Pons (tissue), 1 donor: ENCODE results near the gene UTP11.

Experiments used
- DNase-seq: peaks from one replicate; pipeline ENCODE4 v3.0.0-alpha.2; 2016; ENCODE audit warnings: low spot score

UTP11 gene

DNA sequence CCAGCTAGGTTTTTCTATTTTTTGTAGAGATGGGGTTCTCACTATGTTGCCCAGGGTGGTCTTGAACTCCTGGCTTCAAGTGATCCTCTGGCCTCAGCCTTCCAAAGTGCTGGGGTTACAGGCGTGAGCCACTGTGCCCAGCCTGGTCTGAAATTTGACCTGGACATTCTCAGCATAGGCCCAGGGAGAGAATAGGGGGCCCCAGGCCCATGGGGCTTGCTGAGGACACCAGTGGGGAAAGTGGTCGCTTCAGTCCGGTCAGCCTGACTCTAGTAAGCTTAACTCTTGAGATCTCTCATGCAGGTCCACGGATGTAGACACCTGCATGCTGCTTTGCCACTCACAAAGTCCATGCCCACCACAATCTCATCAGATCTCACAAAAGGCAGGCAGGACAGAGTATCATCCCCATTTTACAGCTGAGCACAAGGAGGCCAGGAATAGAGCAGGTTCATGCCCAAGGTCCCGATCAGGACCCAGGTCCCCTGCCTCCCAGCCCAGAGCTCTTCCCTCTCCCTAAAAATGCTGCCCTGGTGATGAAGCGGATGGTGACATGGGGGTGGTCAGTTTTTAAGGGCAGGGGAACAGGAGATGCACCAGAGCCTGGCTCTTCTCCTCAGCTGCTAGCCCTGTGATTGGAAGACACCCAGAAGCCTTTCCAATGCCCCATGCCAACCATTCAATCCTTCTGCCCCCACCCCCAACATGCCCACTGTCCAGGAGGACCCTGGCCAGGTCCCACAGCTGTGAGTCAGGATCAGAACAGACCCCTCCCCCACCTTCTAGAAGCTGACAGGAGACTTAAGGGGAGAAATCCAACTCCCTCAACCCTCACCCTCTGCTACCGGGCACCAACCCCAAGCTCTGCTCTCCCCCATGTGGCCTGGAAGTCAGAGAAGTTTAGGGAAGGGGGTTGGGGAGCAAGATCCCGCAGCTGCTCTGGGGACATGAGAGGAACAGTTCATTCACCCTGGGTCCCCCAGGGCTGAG lies 9.0 kb upstream of the UTP11 start:
- no peak for DNase-seq

- no peak for DNase-seq
Measured at GRCh38 chr1:38004284-38005108, 8.0 kb upstream of the UTP11 start.

GRCh38 chr1:38005195-38006007 lies 7.1 kb upstream of the UTP11 start, which contains the start of gene FHL3:
TSS of gene FHL3 (minus strand) at chr1:38005514. CDS start at chr1:37999412, 6,102 bp downstream.
- DNase-seq, result no peak

DNA sequence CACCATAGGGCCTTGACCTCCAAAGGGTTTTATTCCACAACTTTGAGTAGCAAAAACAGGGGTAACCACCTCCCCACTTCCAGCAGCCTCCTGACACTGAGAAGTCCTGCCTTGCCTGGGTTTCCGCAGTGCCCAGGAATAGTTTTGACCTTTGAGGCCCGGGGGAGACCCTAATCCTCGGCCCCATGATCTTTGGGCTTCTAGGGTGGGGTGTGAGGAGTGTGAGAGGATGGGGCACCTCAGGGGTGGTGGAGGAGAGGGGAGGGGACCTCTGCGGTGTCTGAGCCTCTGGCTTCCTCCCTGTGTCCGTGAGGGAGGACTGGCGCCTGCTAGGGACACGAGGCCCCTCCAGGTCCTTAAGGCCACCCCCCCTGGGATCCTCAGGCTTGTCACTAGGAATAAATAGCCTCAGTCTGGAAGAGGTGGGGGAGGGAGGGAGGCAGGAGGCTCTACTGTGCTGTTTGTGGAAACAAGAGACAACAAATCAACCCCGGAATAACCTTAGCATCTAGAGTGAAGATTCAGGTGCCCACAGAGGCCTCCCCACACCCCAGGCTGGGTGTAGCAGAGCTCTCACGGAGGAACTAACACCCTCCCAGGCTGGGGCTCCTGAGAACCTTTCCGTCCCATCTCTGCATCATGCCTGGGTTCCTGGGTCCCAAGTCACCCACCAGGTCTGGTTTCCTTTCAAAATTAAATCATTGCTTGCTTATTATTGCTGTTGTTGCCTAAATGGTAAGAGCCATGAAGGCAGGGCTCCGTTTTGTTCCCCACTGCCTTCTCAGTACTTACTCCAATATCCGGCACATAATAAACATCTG lies 6.3 kb upstream of the UTP11 start:
- DNase-seq, result no peak

GRCh38 chr1:38009088-38009840 lies 3.3 kb upstream of the UTP11 start:
- DNase-seq, result no peak

DNA sequence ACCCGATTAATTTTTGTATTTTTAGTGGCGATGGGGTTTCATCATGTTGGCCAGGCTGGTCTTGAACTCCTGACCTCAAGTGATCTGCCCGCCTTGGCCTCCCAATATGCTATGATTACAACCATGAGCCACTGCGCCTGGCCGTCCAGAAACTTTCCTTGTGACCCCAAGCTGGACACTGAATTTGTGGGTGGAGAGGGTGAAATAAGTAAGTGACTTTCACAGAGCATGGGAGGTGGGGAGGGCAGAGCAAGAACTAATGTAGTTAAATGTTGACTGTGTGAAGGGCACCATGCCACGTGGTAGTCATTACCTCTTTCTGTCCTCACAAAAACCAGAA lies 2.7 kb upstream of the UTP11 start:
- DNase-seq, result no peak

- no peak for DNase-seq
Measured at GRCh38 chr1:38013227-38013622, 691 bp downstream of the UTP11 start.

DNA sequence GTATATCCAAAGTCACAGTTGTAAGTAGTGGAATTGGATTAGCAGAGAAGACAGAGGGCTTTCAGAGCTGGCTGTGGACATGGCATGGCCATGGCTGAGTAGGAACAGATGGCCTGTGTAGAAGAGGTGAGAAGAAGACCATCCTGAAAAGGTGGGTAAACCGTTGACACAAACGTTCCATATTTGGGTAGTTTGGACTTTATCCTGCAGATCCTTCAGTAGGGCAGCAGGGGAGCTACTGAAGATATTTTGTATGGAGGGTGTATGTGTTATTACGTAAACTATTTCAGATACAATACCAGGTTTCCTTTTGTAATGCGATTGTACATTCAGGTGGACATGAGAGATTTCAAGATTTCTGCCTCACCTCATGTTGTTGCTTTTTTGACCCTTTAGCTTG lies 1.6 kb downstream of the UTP11 start:
- DNase-seq, result no peak

- DNase-seq, result no peak
Measured at GRCh38 chr1:38014724-38015424, 2.3 kb downstream of the UTP11 start.

- DNase-seq, result no peak
Measured at GRCh38 chr1:38015978-38016725, 3.6 kb downstream of the UTP11 start.

DNA sequence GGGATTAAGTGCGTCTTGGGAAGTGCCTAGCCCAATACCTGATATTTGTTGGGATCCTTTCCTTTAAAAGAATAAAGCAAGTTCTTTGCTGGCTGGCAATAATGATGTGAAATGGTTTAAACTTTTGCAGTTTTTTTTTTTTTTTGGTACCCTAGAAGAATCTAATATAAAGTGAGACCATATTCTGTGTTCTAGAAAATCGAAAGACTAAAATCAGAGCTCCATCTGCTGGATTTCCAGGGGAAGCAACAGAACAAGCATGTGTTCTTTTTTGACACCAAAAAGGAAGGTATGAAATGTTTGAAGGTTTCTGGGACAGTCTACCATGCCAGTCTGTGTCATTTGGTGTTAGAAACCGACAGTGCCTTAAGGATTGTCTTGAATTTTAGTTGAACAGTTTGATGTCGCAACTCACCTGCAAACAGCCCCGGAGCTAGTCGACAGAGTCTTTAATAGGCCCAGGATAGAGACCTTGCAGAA lies 6.4 kb downstream of the UTP11 start:
- no peak for DNase-seq

- no peak for DNase-seq
Measured at GRCh38 chr1:38020396-38020795, 7.9 kb downstream of the UTP11 start.

- no peak for DNase-seq
Measured at GRCh38 chr1:38021969-38022368, 9.4 kb downstream of the UTP11 start.

DNA sequence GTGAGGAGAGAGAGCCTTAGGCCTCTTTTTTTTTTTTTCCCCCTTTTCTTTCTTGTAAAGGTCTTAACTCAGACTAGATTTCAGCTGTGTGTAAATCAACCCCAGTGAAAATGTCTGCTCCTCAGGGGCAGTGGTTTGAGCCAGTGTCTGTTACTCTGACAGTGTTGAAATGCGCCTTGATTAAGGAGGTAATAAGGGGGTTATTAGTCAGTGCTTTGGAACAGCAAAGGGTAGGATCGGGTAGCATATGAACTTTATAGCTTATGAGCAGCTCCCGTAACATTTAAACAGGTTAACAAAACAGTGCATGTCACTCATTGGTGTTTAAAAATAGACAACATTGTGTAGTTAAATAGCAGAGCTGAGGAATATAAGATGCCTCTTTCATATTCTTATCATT lies 10.3 kb downstream of the UTP11 start:
- DNase-seq, result no peak

DNA sequence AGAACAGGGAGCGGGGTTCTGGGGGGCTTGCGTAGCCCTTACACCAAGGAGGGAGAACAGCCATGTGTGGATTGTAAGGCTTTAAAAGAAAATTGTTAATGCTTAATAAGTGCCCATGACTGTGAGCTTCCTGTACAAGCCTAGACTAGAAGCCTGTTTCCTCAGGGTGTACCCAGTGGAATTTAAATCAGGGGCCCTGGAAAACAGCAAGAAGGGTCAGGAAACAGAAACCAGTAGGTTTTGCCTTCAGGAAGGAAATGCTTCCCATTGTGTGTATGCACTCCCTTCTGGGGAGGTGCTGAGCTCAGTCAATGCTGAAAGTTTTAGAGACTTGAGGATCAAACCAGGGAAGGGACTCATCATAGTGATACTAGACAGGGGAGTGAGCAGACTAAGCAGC lies 12.7 kb downstream of the UTP11 start:
- DNase-seq, result no peak

DNA sequence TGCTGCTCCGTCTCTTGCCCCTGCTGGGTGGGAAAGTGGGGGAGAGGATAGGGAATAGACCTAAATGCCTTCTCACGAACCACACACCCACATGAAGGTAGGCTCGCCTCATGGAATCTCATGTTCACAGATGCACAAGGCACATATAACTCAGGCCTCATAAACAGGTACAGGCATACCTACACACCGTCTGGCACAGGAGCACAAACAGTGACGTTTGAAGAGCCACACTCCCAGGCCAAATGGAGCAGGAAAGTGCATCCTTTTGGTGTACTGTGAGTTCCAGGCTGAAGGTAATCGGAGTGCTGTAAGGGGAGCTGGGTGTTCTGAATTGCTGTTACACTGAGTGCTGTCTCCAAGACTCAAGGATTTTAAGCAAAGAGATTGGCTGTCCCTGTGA lies 13.1 kb downstream of the UTP11 start:
- no peak for DNase-seq

GRCh38 chr1:38026592-38027200 lies 14.2 kb downstream of the UTP11 start:
- DNase-seq, result no peak
